Right cardiac atrium (tissue), 5 donors: Measurements from ENCODE around the gene TNKS1BP1. TPM values are rescaled to one million over a fixed set of nuclear protein-coding genes. Genes with fewer than 3 reads are reported as not detected.

Experiments
- polyA plus RNA-seq: library from polyadenylated mRNA; stranded (reverse); fragments of 200-250 nt; gene quantifications from one replicate; pipeline ENCODE4 v1.2.3, GENCODE V29; 2013
- total RNA-seq, 4 donors: library from RNA; stranded (reverse); fragmentation: NEBNext Ultra II Directional; extraction: Animal tissue kit (Norgen Biotek cat#: 25700); gene quantifications; one replicate each; pipeline ENCODE4 v1.2.1, GENCODE V29; 2021
- donor health status: healthy with polysubstance abuse.
- donor health status: DM: no; HTN: yes; CAD: no.
- donor health status: DM: no; HTN: no; CAD: no.
- donor health status: DM: no; HTN: yes; CAD: no; lungs with severe emphysema.
- donor health status: DM: yes; HTN: yes; CAD: no.

The TNKS1BP1 gene
- total and polyA plus RNA-seq, 5 donors: 45.8 to 77.1 (median 55.3) TPM

Other genes with a start within 250 kb of the TNKS1BP1 start
- gene LRRC55, start 143.0 kb downstream of the TNKS1BP1 start, total RNA-seq: under 1 TPM in 3 of 4 donors, not detected in 1; 0.08 to 0.09 (median 0.09) TPM
- gene LRRC55, start 143.0 kb downstream of the TNKS1BP1 start, polyA plus RNA-seq: 0.02 TPM
- gene APLNR, start 87.7 kb downstream of the TNKS1BP1 start, total RNA-seq: 10 to 100 TPM; 15.6 to 26.4 (median 17.9) TPM
- 2.2 TPM for gene APLNR, start 87.7 kb downstream of the TNKS1BP1 start, polyA plus RNA-seq
- 10 to 100 TPM; 43.1 to 46.6 (median 43.4) TPM for gene SSRP1, start 10.9 kb upstream of the TNKS1BP1 start, total RNA-seq
- gene SSRP1, start 10.9 kb upstream of the TNKS1BP1 start, polyA plus RNA-seq: 35.0 TPM
- not detected for gene P2RX3, start 13.4 kb upstream of the TNKS1BP1 start, total RNA-seq
- gene P2RX3, start 13.4 kb upstream of the TNKS1BP1 start, polyA plus RNA-seq: 0.20 TPM
- not detected for gene PRG3, start 56.2 kb upstream of the TNKS1BP1 start, total RNA-seq
- gene PRG3, start 56.2 kb upstream of the TNKS1BP1 start, polyA plus RNA-seq: not detected
- under 1 TPM in 1 of 4 donors, not detected in 3; 0.23 TPM for gene PRG2, start 65.7 kb upstream of the TNKS1BP1 start, total RNA-seq
- 0.16 TPM for gene PRG2, start 65.7 kb upstream of the TNKS1BP1 start, polyA plus RNA-seq
- gene SLC43A3, start 102.2 kb upstream of the TNKS1BP1 start, total RNA-seq: 10 to 100 TPM; 24.1 to 37.0 (median 30.7) TPM
- 20.7 TPM for gene SLC43A3, start 102.2 kb upstream of the TNKS1BP1 start, polyA plus RNA-seq
- gene RTN4RL2, start 135.6 kb upstream of the TNKS1BP1 start, total RNA-seq: 1 to 10 TPM in 1 of 4 donors, under 1 TPM in 3; 0.65 to 1.4 (median 0.79) TPM
- gene RTN4RL2, start 135.6 kb upstream of the TNKS1BP1 start, polyA plus RNA-seq: 0.97 TPM
- gene SLC43A1, start 190.8 kb upstream of the TNKS1BP1 start, total RNA-seq: 1 to 10 TPM; 3.4 to 10.0 (median 8.8) TPM
- gene SLC43A1, start 190.8 kb upstream of the TNKS1BP1 start, polyA plus RNA-seq: 8.4 TPM
- 10 to 100 TPM; 40.6 to 68.8 (median 50.2) TPM for gene TIMM10, start 205.8 kb upstream of the TNKS1BP1 start, total RNA-seq
- 59.2 TPM for gene TIMM10, start 205.8 kb upstream of the TNKS1BP1 start, polyA plus RNA-seq
- not detected for gene SMTNL1, start 212.6 kb upstream of the TNKS1BP1 start, total RNA-seq
- gene SMTNL1, start 212.6 kb upstream of the TNKS1BP1 start, polyA plus RNA-seq: not detected
- gene UBE2L6, start 242.7 kb upstream of the TNKS1BP1 start, total RNA-seq: 10 to 100 TPM; 22.6 to 28.8 (median 24.6) TPM
- 19.8 TPM for gene UBE2L6, start 242.7 kb upstream of the TNKS1BP1 start, polyA plus RNA-seq